ENCODE measurements around the gene FBXO41.

FBXO41 gene

GRCh38 chr2:73239776-73240175, 44.5 kb downstream of the FBXO41 start:
- Mint-ChIP-seq H3K27ac (no peak overlapping the region), H3K4me1 (peaks cover 33% of the 10 kb centered on the region), H3K36me3 (ENCODE audit: low read depth) (peaks cover 39% of the 10 kb centered on the region), H3K4me3 (no peak overlapping the region), H3K9me3 (no peaks in the 10 kb centered on the region), H3K27me3 (ENCODE audit: low read depth, poor library complexity) (no peaks in the 10 kb centered on the region)
- TF ChIP-seq CTCF (IDR thresholded peaks at IDR 0.05) = no peak
- DNase-seq = no peak

GRCh38 chr2:73238976-73239375, 45.3 kb downstream of the FBXO41 start:
- Mint-ChIP-seq H3K27ac (no peak overlapping the region), H3K36me3 (ENCODE audit: low read depth) (peaks cover 32% of the 10 kb centered on the region), H3K4me3 (no peak overlapping the region), H3K9me3 (no peaks in the 10 kb centered on the region), H3K4me1 (peaks cover 34% of the 10 kb centered on the region), H3K27me3 (ENCODE audit: low read depth, poor library complexity) (no peaks in the 10 kb centered on the region)
- no peak for TF ChIP-seq CTCF (IDR thresholded peaks at IDR 0.05)
- no peak for DNase-seq

GRCh38 chr2:73238149-73238548, 46.1 kb downstream of the FBXO41 start:
- peaks cover 34% of the 10 kb centered on the region for H3K4me1 Mint-ChIP-seq
- H3K27me3 Mint-ChIP-seq (ENCODE audit: low read depth, poor library complexity) = peaks cover 4% of the 10 kb centered on the region
- H3K36me3 Mint-ChIP-seq (ENCODE audit: low read depth) = peaks cover 26% of the 10 kb centered on the region
- TF ChIP-seq CTCF (IDR thresholded peaks at IDR 0.05) = no peak
- DNase-seq = no peak
- H3K9me3 Mint-ChIP-seq = no peaks in the 10 kb centered on the region
- no peak overlapping the region for H3K4me3 Mint-ChIP-seq
- no peak overlapping the region for H3K27ac Mint-ChIP-seq

GRCh38 chr2:73237168-73237567, 47.1 kb downstream of the FBXO41 start:
- Mint-ChIP-seq H3K4me3 (no peak overlapping the region), H3K9me3 (no peaks in the 10 kb centered on the region), H3K27me3 (ENCODE audit: low read depth, poor library complexity) (peaks cover 4% of the 10 kb centered on the region), H3K4me1 (peaks cover 39% of the 10 kb centered on the region), H3K36me3 (ENCODE audit: low read depth) (peaks cover 19% of the 10 kb centered on the region), H3K27ac (no peak overlapping the region)
- no peak for TF ChIP-seq CTCF (IDR thresholded peaks at IDR 0.05)
- DNase-seq = no peak

- DNase-seq = no peak
- TF ChIP-seq CTCF (IDR thresholded peaks at IDR 0.05) = no peak
- H3K4me3 Mint-ChIP-seq = peak overlapping the region; percentile 99
- peaks cover 4% of the 10 kb centered on the region for H3K27me3 Mint-ChIP-seq (ENCODE audit: low read depth, poor library complexity)
- H3K36me3 Mint-ChIP-seq (ENCODE audit: low read depth) = peaks cover 9% of the 10 kb centered on the region
- H3K27ac Mint-ChIP-seq = peak overlapping the region; percentile 100
- no peaks in the 10 kb centered on the region for H3K9me3 Mint-ChIP-seq
- H3K4me1 Mint-ChIP-seq = peaks cover 39% of the 10 kb centered on the region
These were observed 48.8 kb downstream of the FBXO41 start for GRCh38 chr2:73235315-73236028.
